NCI-H1694 (cell line): ENCODE data around the gene SSBP4.
"Not testable (repeated sequence)": the region's sequence is repeated elsewhere in the genome, so short reads cannot be mapped to it uniquely, and the experiment has no call there.

ENCODE experiments used
- DNase-seq: peaks from one replicate; lab custom pipeline; 2025; lab: John Stamatoyannopoulos, UW

SSBP4 gene

DNA sequence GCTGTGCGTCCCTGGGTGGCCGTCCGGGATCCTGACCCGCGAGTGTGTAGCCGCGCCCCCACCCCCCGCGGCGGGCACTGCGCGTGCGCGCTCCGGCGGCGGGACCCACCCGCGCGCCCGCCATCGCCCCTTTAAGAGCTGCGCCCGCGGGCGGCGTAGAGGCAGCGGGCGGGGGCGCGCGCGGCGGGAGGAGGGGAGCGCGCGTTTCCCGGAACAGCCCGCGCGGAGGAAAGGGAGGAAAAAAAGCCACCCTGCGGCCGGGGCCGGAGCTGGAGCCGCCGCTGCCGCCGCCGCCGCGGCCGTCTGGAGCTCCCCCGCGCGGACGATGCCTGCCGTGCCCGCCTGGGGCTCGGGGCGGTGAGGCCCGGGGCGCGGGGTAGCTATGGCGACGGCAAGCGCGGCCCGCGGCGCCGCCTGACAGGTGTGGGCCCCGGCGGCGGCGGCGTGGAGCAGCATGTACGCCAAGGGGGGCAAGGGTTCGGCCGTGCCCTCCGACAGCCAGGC is at the start of gene SSBP4:
Gene SSBP4 (plus strand): TSS at position 204 of the 504 bp plus-strand sequence. CDS start 251 bp downstream, at position 455.
- DNase-seq, result peak; percentile 36

DNA sequence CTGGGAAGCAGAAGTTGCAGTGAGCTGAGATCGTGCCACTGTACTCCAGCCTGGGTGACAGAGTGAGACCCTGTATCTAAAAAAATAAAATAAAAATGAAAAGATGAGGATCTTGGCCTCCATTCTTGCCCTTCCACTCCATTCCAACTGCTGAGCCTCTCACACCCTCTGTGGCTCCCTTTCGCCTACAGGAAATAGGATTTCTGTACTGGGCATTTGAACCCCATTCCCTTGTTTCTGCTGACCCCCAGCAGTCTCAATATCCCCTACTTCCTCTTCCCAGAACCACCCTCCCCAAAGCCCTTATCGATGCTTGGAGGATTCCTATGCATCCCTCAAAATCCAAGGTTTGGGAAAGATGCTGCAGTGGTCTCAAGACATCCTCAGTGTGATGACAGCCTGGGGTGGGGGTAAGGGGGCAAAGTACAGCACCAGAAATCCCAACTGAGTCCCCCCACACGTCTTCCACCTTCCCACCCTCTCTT is 45.7 kb upstream of the SSBP4 start:
- DNase-seq, result no peak

DNA sequence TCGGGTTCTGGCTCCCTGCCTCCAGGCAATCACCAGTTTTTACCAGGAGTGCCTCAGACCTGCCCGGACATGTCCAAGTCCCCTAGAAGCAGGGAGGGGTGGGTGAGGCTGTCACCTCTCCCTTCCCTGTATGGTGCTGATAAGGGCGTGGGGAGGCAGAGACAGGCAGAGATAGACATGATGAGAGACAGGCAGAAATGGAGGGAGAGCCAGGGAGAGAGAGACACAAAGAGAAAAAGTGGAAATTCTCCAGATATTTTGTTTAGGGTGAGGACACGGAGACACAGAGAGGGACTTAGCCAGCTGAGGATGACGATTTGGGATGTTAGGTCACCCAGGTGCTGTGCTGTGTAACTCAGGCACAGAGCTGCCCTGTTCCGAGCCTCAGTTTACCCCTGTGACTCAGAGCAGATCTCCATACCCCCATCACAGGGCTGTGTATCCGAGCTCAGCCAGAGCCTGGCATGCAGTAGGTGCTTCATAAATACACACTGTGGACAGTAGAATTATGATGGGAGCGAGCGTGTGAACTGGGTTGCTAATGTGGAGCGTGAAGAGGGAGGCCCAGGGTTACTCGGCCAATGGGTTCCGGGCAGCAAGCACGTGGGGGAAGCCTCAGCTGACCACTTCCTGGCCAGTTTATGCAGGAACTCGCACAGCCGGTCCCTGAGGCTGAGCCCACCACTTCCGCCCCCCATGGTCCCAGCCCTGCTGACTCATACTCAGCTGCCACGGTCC is 45.1 kb upstream of the SSBP4 start:
- DNase-seq, result no peak

GRCh38 chr19:18377026-18377425 is 42.2 kb upstream of the SSBP4 start:
- no peak for DNase-seq

DNA sequence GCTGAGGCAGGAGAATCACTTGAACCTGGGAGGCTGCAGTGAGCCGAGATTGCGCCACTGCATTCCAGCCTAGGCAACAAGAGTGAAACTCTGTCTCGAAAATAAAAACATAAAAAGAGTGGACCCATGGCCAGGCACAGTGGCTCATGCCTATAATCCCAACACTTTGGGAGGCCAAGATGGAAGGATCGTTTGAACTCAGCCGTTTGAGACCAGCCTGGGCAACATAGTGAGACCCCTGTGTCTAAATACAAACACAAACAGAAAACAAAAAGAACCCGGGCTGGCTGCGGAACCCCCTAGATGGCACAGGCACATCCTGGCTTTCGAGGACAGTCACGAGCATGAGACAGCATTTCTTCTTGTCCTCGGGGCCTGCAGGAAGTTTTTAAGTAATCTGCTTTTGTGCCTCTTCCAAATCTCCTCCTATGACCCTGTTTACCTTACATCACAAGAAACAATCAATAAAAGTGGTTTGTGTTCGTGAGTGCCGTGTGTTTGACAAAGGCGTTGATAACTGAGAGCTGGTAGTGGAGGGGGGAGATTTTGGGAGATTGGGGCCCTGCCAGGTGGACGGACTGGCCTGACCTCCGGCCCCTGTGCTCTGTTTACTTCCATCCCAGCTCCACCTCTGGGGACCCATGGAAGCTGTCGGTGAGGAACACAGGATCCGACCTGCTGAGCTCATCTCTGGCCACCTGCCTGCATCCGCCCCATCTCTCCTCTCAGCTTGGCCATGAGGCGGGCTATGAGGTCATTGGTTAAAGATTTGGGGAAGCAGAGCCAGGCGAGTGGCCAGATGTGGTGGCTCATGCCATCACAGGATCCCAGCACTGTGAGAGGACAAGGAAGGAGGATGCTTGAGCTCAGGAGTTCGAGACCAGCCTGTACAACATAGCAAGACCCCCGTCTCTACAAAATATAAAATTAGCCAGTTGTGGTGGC is 39.1 kb upstream of the SSBP4 start:
- DNase-seq, result no peak

DNA sequence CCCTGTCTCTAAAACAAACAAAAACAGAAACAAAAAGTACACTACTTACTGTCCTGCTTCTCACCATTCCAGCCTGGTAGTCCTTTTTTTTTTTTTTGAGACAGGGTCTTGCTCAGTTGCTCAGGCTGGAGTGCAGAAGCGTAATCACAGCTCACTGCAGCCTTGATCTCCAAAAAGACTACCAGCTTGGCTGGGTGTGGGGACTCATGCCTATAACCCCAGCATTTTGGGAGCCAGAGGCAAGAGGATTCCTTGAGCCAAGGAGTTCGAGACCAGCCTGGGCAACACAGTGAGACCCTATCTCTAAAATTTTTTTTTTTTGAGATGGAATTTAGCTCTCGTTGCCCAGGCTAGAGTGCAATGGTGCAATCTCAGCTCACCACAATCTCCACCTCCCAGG is 38.4 kb upstream of the SSBP4 start:
- no peak for DNase-seq

- DNase-seq, result not testable (repeated sequence)
Measured at GRCh38 chr19:18383622-18384021, 35.6 kb upstream of the SSBP4 start.

DNA sequence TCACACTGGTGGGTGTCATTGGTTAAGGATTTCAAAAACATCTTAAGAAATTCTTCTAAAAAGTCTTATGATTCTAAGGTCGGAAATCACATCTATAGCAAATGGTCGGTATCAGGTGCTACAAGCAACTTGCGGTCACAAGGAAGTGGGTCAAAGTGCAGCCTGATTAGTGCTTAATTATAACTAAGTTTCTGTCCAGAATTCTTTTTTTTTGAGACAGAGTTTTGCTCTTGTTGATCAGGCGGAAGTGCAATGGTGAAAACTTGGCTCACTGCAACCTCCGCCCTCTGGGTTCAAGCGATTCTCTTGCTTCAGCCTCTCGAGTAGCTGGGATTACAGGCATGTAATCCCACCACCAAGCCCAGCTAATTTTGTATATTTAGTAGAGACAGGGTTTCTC is 34.4 kb upstream of the SSBP4 start:
- DNase-seq, result no peak

GRCh38 chr19:18385359-18385674 is 33.9 kb upstream of the SSBP4 start:
- DNase-seq, result no peak

- DNase-seq, result peak; percentile 21
Measured at GRCh38 chr19:18385675-18386542, 33.3 kb upstream of the SSBP4 start, which contains the start of gene GDF15. Gene GDF15, plus strand, starts transcription at chr19:18386158. Its CDS starts 32 bp downstream, at chr19:18386190.

GRCh38 chr19:18386543-18387271 is 32.5 kb upstream of the SSBP4 start:
- DNase-seq, result no peak

DNA sequence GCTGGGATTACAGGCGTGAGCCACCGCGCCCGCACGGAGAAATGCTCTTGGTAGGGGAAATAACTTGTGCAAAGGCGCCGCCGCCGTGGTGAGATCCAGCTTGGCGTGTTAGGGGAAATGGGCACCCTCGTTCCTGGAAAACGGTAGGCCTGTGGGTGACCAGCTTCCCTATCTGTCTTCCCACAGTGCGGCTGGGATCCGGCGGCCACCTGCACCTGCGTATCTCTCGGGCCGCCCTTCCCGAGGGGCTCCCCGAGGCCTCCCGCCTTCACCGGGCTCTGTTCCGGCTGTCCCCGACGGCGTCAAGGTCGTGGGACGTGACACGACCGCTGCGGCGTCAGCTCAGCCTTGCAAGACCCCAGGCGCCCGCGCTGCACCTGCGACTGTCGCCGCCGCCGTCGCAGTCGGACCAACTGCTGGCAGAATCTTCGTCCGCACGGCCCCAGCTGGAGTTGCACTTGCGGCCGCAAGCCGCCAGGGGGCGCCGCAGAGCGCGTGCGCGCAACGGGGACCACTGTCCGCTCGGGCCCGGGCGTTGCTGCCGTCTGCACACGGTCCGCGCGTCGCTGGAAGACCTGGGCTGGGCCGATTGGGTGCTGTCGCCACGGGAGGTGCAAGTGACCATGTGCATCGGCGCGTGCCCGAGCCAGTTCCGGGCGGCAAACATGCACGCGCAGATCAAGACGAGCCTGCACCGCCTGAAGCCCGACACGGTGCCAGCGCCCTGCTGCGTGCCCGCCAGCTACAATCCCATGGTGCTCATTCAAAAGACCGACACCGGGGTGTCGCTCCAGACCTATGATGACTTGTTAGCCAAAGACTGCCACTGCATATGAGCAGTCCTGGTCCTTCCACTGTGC is 30.9 kb upstream of the SSBP4 start:
- peak; percentile 58 for DNase-seq

- DNase-seq, result no peak
Measured at GRCh38 chr19:18388960-18389725, 30.1 kb upstream of the SSBP4 start.

DNA sequence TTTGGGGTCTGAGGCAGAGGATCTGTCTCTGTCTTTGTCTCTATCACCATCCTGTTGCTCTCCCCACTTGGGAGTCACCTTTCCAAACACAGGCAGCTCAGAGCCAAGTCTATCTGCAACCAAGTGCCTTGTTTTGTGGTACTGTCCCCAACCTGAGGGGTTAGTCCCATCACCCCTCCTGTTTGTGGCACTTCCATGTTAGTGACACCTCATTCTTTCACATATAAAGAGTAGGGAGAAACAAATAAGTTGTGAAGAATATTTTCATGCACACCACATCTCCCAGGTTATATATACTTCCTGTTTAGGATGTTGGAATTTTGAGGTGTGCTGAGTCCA is 29.5 kb upstream of the SSBP4 start:
- no peak for DNase-seq

DNA sequence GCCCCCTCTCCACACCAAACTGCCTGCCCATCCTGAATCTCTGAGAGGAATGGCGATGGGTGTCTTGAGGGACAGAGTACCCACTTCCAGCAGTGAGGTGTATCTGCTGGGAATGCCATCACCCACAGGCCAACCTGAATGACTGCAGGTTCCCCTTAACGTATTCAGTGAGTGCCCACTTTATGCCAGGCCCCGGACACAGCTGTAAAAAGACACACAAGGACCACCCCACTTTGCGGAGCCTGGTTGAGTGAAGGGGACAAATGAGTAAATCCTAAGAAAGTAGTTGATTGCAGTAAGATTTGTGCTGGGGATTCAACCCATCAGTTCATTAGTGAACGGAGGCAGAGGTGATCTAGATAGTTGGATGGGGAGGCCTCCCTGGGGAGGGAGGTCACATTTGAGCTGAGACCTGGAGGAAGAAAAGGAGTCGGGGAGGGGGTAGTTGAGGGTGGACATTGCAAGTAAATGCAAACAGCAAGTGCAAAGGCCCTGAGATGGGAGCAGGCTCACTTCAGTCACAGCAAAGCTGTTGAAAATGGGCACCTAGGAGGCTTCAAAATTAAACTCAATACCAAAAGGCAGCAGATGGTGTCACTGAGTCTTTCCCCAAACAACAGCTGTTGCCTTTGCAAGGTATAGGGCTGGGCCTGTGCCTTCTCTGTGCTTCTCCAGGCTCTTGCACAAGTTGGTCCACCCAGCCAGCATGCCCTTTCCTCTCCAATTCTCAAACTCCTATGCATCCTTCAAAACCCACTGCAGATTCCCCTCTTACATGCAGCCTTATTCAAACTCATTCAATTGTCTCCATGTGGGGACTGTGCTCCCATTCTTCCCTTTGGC is 28.9 kb upstream of the SSBP4 start:
- peak; percentile 68 for DNase-seq

GRCh38 chr19:18391509-18392075 is 27.6 kb upstream of the SSBP4 start:
- DNase-seq, result no peak

- DNase-seq, result no peak
Measured at GRCh38 chr19:18392417-18392816, 26.8 kb upstream of the SSBP4 start.

DNA sequence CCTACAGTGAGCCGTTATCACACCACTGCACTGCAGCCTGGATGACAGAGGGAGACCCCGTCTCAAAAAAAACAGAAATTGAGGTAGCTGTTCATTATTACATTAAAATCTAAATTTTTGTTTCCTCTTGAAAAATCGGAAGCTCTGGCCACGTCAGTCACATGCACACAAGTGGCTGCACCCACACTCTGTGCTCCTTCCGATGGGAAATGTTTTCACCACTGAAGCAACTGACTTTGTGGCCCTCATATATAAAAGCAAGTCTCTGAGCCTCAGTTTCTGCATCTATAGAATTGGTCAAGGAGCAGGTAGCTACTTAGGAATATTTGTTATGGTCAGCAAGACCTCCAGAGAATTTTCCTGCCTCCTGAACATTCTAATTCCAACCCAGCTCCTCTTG is 26.3 kb upstream of the SSBP4 start:
- DNase-seq, result no peak
